HG03045 (cell line): ENCODE measurements around the gene RNASE11.

ENCODE experiments used
- ATAC-seq: cut with Tn5 transposase; IDR thresholded peaks from one replicate; pipeline ENCODE4 v1.9.1; 2021; ENCODE audit warnings: mild to moderate bottlenecking, moderate library complexity; ENCODE audit not compliant: unreplicated experiment

The RNASE11 gene

DNA sequence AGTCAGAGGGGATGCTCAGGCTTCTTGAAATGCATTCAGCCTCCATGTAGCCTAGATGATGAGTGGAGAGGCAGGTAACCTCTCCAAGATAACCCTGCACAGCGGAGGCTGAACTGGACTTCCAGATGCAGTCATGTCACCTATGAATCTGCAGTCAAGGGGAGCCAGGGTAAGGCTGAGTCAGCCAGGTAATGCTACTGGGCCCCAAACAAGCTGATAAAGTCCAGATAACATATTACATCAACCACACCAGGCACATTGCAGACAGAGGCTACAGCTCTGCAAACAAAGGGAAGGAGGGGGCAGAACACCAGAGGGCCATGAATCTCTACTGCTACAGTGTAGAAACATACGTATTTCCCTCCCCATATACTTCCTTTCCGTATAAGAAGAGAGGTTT lies 40.9 kb downstream of the RNASE11 start:
- ATAC-seq: no peak

DNA sequence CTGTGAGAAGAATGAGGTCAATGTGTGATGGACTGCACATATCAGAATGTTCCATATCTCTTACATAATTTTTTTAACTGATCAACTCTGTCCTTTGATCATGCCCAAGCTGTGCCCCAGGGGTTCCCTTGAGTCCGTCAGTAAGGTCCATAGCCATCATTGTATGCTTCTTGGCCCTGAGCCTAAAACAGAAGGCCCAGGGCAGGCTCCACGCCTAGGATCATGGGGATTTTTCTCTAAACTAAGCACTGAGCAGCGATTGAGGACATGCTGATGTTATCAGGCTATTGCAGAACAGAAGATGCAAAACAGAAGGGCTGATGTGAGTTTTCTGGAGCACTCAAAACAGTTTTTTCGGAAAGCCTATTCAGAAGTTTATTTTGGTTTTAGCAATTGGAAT lies 47.9 kb downstream of the RNASE11 start:
- no peak for ATAC-seq
